Peyer's patch (tissue), 4 donors: ENCODE results near the gene TEX29. TPM values are rescaled to one million over a fixed set of nuclear protein-coding genes. Genes with fewer than 3 reads are reported as not detected.

Source experiments
- DNase-seq, 3 donors: peaks; one replicate each; pipeline ENCODE4 v3.0.0-alpha.2; 2017 to 2019
- H3K27ac ChIP-seq, 4 donors: fragments of 200-600 bp; sonication (generic); one replicate each; pipeline ENCODE4 v1.5.1; 2016 to 2019
- H3K27me3 ChIP-seq, 2 donors: fragments of 200-600 bp; sonication (generic); one replicate each; pipeline ENCODE4 v1.5.1; 2019
- H3K36me3 ChIP-seq, 3 donors: fragments of 200-600 bp; sonication (generic); one replicate each; pipeline ENCODE4 v1.5.1; 2016 to 2019
- H3K4me1 ChIP-seq, 4 donors: fragments of 200-600 bp; sonication (generic); one replicate each; pipeline ENCODE4 v1.5.1; 2016 to 2019
- H3K4me3 ChIP-seq, 4 donors: fragments of 200-600 bp; sonication (generic); 1 replicate in 3 of 4; 2 replicates in 1 of 4; pipeline ENCODE4 v1.5.1; 2016 to 2019; ENCODE audit warnings: mild to moderate bottlenecking in 1 of 4
- H3K9me3 ChIP-seq, 4 donors: fragments of 200-600 bp; sonication (generic); one replicate each; pipeline ENCODE4 v1.5.1; 2016 to 2019; ENCODE audit warnings: mild to moderate bottlenecking in 1 of 4
- CTCF ChIP-seq, 6 experiments: fragments of 450-650 bp in 4 of 6; fragments of 200-600 bp in 2 of 6; sonication (generic) in 1 of 6; IDR thresholded peaks; one replicate each; pipeline ENCODE4 v1.5.1; 2017 to 2019; ENCODE audit warnings: antibody characterized with exemption in 6 of 6, mild to moderate bottlenecking in 3 of 6, moderate library complexity in 1 of 6
- POLR2A ChIP-seq, 2 donors: fragments of 450-650 bp; IDR thresholded peaks; one replicate each; pipeline ENCODE4 v1.5.1; 2017; ENCODE audit warnings: antibody characterized with exemption in 2 of 2, mild to moderate bottlenecking in 2 of 2, moderate library complexity in 2 of 2
- total RNA-seq, 4 donors: library from RNA; depleted of rRNA; stranded (reverse); fragments of >200 nt; gene quantifications; one replicate each; pipeline ENCODE4 v1.1.0, GENCODE V29; 2016

TEX29 gene
- total RNA-seq, 4 donors from 2014 or later = not detected

DNA sequence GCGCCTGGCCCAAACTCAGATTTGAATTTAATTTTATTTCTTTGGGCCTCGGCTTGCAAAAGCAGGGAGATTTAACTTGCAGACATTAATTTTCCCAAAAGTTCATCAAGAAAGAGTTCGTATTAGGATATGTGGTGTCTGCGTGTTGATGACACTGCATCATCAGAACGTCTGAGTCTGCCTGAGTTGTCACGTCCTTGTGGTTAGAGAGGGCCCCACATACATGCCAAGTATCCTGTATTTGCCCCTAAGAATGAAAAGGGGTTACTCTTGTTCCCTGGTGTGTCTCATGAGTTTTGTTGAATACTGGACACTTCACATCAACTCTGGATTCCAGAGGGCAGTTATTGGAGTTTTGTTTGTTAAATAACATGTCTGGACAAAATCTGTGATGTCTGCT is 5.6 kb upstream of the TEX29 start:
- Histone ChIP-seq H3K4me3 (no peak overlapping the region), H3K36me3 (no peaks in the 10 kb centered on the region), H3K9me3 (peaks cover 0 to 4% (median 0%) of the 10 kb centered on the region in 4 donors), H3K27me3 (no peaks in the 10 kb centered on the region), H3K27ac (no peak overlapping the region), H3K4me1 (no peaks in the 10 kb centered on the region)
- no peak for DNase-seq
- TF ChIP-seq POLR2A (IDR thresholded peaks at IDR 0.05) = no peak

- no peak for TF ChIP-seq CTCF (IDR thresholded peaks at IDR 0.05)
- TF ChIP-seq POLR2A (IDR thresholded peaks at IDR 0.05) = no peak
These were observed 5.0 kb upstream of the TEX29 start for GRCh38 chr13:111315347-111315995.

DNA sequence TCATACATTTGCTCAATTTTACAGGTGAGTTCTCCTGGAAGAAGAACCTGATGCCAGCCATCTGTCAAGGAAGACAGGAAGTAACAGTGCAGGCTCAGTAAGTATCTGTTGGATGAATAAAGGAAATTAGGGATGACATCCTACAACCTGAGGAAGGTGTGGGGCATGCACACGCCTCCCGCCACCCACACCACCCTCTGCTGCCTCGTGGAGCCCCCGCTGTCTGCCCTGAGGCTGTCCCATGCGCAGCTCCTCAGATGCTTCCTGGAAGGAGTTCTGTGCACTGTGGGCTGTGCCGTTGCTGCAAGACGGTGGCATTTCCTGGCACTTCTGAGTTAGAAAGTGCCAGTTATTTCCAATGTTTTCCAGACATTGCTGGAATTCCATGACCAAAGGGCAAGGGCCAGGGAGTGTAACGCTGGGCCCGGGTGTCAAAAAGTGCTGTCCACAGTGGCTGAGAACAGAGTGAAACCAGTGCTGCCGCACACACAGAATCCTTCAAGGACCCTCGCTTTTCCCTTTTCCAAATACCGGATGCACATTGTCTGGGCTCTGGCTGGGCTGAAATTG is 4.2 kb upstream of the TEX29 start:
- H3K4me3 ChIP-seq = no peak overlapping the region
- TF ChIP-seq CTCF (IDR thresholded peaks at IDR 0.05) (no peak), POLR2A (IDR thresholded peaks at IDR 0.05) (no peak)
- H3K27ac ChIP-seq = no peak overlapping the region
- H3K36me3 ChIP-seq = no peaks in the 10 kb centered on the region
- peak in 1 of 3 donors; percentile 30 for DNase-seq
- H3K27me3 ChIP-seq = no peaks in the 10 kb centered on the region
- H3K9me3 ChIP-seq = peaks cover 0 to 4% (median 0%) of the 10 kb centered on the region in 4 donors
- H3K4me1 ChIP-seq = no peaks in the 10 kb centered on the region

More at GRCh38 chr13:111315347-111315995, 5.0 kb upstream of the TEX29 start:
- peaks cover 0 to 4% (median 0%) of the 10 kb centered on the region in 4 donors for H3K9me3 ChIP-seq
- peak in 1 of 3 donors; percentile 34 for DNase-seq
- H3K27me3 ChIP-seq = no peaks in the 10 kb centered on the region
- no peak overlapping the region for H3K27ac ChIP-seq
- H3K36me3 ChIP-seq = no peaks in the 10 kb centered on the region
- no peak overlapping the region for H3K4me3 ChIP-seq
- no peaks in the 10 kb centered on the region for H3K4me1 ChIP-seq

DNA sequence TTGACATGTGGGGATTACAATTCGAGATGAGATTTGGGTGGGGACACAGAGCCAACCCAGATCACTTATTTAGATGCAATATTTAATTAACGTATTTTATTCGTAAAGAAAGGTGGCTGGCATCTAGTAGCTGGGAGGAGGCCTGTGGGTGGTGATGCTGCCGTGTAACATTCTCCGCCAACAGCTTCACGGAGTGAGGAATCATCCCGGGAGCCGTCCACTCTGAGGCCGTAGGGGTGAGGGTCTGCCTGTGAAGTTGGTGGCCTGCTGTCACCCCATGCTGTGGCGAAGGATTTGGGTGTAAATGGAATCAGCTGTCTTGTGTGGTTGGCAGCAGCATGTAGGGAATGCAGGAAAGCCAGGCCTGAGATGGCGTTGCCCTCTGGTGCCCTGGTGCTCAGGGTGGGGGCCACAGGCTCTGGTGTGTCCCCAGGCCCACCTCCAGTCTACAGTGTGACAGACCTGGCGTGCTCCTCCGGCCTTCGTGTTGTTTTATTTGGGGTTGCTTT is 3.3 kb upstream of the TEX29 start:
- TF ChIP-seq CTCF (IDR thresholded peaks at IDR 0.05) (no peak), POLR2A (IDR thresholded peaks at IDR 0.05) (no peak)
- Histone ChIP-seq H3K27ac (no peak overlapping the region), H3K4me3 (no peak overlapping the region), H3K9me3 (peaks cover 0 to 4% (median 0%) of the 10 kb centered on the region in 4 donors), H3K4me1 (no peaks in the 10 kb centered on the region), H3K36me3 (no peaks in the 10 kb centered on the region), H3K27me3 (no peaks in the 10 kb centered on the region)
- DNase-seq = no peak

GRCh38 chr13:111317571-111318345 is 2.7 kb upstream of the TEX29 start:
- Histone ChIP-seq H3K4me3 (no peak overlapping the region), H3K4me1 (no peaks in the 10 kb centered on the region), H3K27me3 (no peaks in the 10 kb centered on the region), H3K36me3 (no peaks in the 10 kb centered on the region), H3K27ac (no peak overlapping the region), H3K9me3 (peaks cover 0 to 2% (median 0%) of the 10 kb centered on the region in 4 donors)
- DNase-seq = peak in 1 of 3 donors; percentile 32
- TF ChIP-seq CTCF (IDR thresholded peaks at IDR 0.05) = no peak
- no peak for TF ChIP-seq POLR2A (IDR thresholded peaks at IDR 0.05)

- Histone ChIP-seq H3K4me3 (no peak overlapping the region), H3K9me3 (no peaks in the 10 kb centered on the region), H3K27ac (no peak overlapping the region), H3K27me3 (no peaks in the 10 kb centered on the region), H3K36me3 (no peaks in the 10 kb centered on the region), H3K4me1 (no peaks in the 10 kb centered on the region)
- DNase-seq = peak in 2 of 3 donors; percentile 31 to 35
- TF ChIP-seq POLR2A (IDR thresholded peaks at IDR 0.05) = no peak
- no peak for TF ChIP-seq CTCF (IDR thresholded peaks at IDR 0.05)
These were observed 2.1 kb upstream of the TEX29 start for GRCh38 chr13:111318386-111318785.
